H1 (cell line): ENCODE results near the gene SECTM1. TPM values are rescaled to one million over a fixed set of nuclear protein-coding genes. Genes with fewer than 3 reads are reported as not detected.
A peak's percentile ranks its signal among the peaks of the same experiment; 100 is the strongest.

Experiments used
- CTCF ChIA-PET: fragments of 300-600 bp; sonication (Branson Sonifier 250); formaldehyde crosslinking; loops from one replicate; lab custom pipeline; 2021; ENCODE audit not compliant: partially characterized antibody; lab: Charles Lee
- POLR2A ChIA-PET: fragments of 300-600 bp; sonication (Branson Sonifier 250); formaldehyde crosslinking; loops from one replicate; lab custom pipeline; 2021; ENCODE audit warnings: inconsistent platforms; ENCODE audit not compliant: partially characterized antibody; lab: Charles Lee
- DNase-seq, 2 experiments: peaks; one replicate each; pipeline versions ENCODE4 v3.0.0 to v3.0.0-alpha.2; 2010 to 2022; ENCODE audit warnings: low spot score in 2 of 2, low read depth in 1 of 2, mixed read lengths in 1 of 2
- FAIRE-seq: peaks from 2 replicates; lab custom pipeline; 2011; peaks lifted over from hg19 to GRCh38; lab: Jason Lieb, UNC
- H2AFZ ChIP-seq: 2 replicates; pipeline ENCODE4 v1.8.1; 2012; ENCODE audit warnings: low read length, inconsistent platforms
- H2AK5ac ChIP-seq: 2 replicates; pipeline ENCODE4 v1.6.1; 2013; ENCODE audit warnings: low read depth, low read length
- H2BK120ac ChIP-seq: replicated peaks from 2 replicates; pipeline ENCODE3; 2013; ENCODE audit warnings: low read depth, low read length, inconsistent platforms
- H2BK12ac ChIP-seq: 2 replicates; pipeline ENCODE4 v1.6.1; 2013; ENCODE audit warnings: low read depth, low read length
- H2BK15ac ChIP-seq: 2 replicates; pipeline ENCODE4 v1.6.1; 2013; ENCODE audit warnings: low read length
- H2BK20ac ChIP-seq: 2 replicates; pipeline ENCODE4 v1.6.1; 2013; ENCODE audit warnings: low read length
- H2BK5ac ChIP-seq: 2 replicates; pipeline ENCODE4 v1.6.1; 2013; ENCODE audit warnings: low read depth, low read length
- H3K14ac ChIP-seq: 2 replicates; pipeline ENCODE4 v1.6.1; 2013; ENCODE audit warnings: inconsistent platforms; ENCODE audit not compliant: insufficient read length
- H3K18ac ChIP-seq: 2 replicates; pipeline ENCODE4 v1.6.1; 2013; ENCODE audit warnings: low read length; ENCODE audit errors: extremely low read depth
- H3K23ac ChIP-seq: 2 replicates; pipeline ENCODE4 v1.6.1; 2013; ENCODE audit warnings: inconsistent platforms; ENCODE audit not compliant: insufficient read length
- H3K23me2 ChIP-seq: 2 replicates; pipeline ENCODE4 v1.6.1; 2013; ENCODE audit warnings: low read depth, low read length
- H3K27ac ChIP-seq: 2 replicates; pipeline ENCODE4 v1.6.1; 2011; ENCODE audit warnings: low read depth, low read length, inconsistent platforms
- H3K27me3 ChIP-seq, 4 experiments: replicated peaks in 1 of 4; 1 replicate in 1 of 4; 2 replicates in 3 of 4; pipeline versions ENCODE4 v1.6.1 to v1.8.1; 2011 to 2013; ENCODE audit warnings: low read length in 3 of 4, mild to moderate bottlenecking in 3 of 4, inconsistent platforms in 2 of 4, mixed read lengths in 2 of 4, moderate library complexity in 1 of 4; ENCODE audit not compliant: control insufficient read depth in 3 of 4, insufficient read depth in 3 of 4; ENCODE audit errors: extremely low read depth in 1 of 4
- H3K36me3 ChIP-seq, 4 experiments: 2 replicates each; pipeline versions ENCODE4 v1.6.1 to v1.8.1; 2011 to 2013; ENCODE audit warnings: mild to moderate bottlenecking in 4 of 4, low read length in 3 of 4, moderate library complexity in 2 of 4, control low read depth in 1 of 4, inconsistent platforms in 1 of 4; ENCODE audit not compliant: insufficient read depth in 4 of 4, control insufficient read depth in 2 of 4
- H3K4ac ChIP-seq: replicated peaks from 2 replicates; pipeline ENCODE3; 2013; ENCODE audit warnings: low read length, low read depth, mixed read lengths, inconsistent platforms; ENCODE audit not compliant: insufficient read length
- H3K4me1 ChIP-seq, 4 experiments: replicated peaks in 1 of 4; 1 replicate in 1 of 4; 2 replicates in 3 of 4; pipeline versions ENCODE4 v1.6.1 to v1.8.1; 2011 to 2013; ENCODE audit warnings: low read length in 3 of 4, inconsistent platforms in 2 of 4, mixed read lengths in 1 of 4; ENCODE audit not compliant: insufficient read depth in 4 of 4, control insufficient read depth in 3 of 4
- H3K4me2 ChIP-seq, 2 experiments: 2 replicates each; pipeline versions ENCODE4 v1.6.1 to v1.8.1; 2011 to 2013; ENCODE audit warnings: low read depth in 2 of 2, low read length in 2 of 2, control low read depth in 1 of 2, inconsistent platforms in 1 of 2, mild to moderate bottlenecking in 1 of 2; ENCODE audit not compliant: insufficient read depth in 1 of 2
- H3K4me3 ChIP-seq, 4 experiments: fragments of 200-600, 300-600 bp in 1 of 4; sonication (generic), shearing (Covaris generic), sonication (Bioruptor Twin) in 1 of 4; 2 replicates each; pipeline versions ENCODE4 v1.5.1 to v1.8.1; 2011 to 2016; ENCODE audit warnings: low read length in 4 of 4, low read depth in 3 of 4, control low read depth in 2 of 4, inconsistent platforms in 2 of 4, mild to moderate bottlenecking in 2 of 4, mixed read lengths in 1 of 4, moderate library complexity in 1 of 4; ENCODE audit not compliant: insufficient read depth in 2 of 4; ENCODE audit errors: extremely low read depth in 1 of 4
- H3K56ac ChIP-seq: replicated peaks from 2 replicates; pipeline ENCODE3; 2013; ENCODE audit warnings: low read depth, mild to moderate bottlenecking, mixed read lengths, low read length, inconsistent platforms; ENCODE audit not compliant: insufficient read length
- H3K79me1 ChIP-seq: 2 replicates; pipeline ENCODE4 v1.6.1; 2013; ENCODE audit warnings: low read depth, low read length, control low read depth
- H3K79me2 ChIP-seq, 2 experiments: 2 replicates each; pipeline versions ENCODE4 v1.6.1 to v1.8.1; 2012 to 2013; ENCODE audit warnings: low read length in 2 of 2, mild to moderate bottlenecking in 2 of 2, inconsistent platforms in 1 of 2; ENCODE audit not compliant: insufficient read depth in 2 of 2, control insufficient read depth in 1 of 2
- H3K9ac ChIP-seq, 4 experiments: replicated peaks in 1 of 4; 1 replicate in 1 of 4; 2 replicates in 3 of 4; pipeline versions ENCODE4 v1.6.1 to v1.8.1; 2011 to 2013; ENCODE audit warnings: low read depth in 3 of 4, low read length in 3 of 4, control low read depth in 2 of 4, mild to moderate bottlenecking in 2 of 4, moderate library complexity in 2 of 4, inconsistent platforms in 1 of 4; ENCODE audit errors: extremely low read depth in 1 of 4
- H3K9me3 ChIP-seq, 2 experiments: 2 replicates each; pipeline versions ENCODE4 v1.6.1 to v1.8.1; 2012 to 2013; ENCODE audit warnings: mild to moderate bottlenecking in 2 of 2, moderate library complexity in 2 of 2, control low read depth in 1 of 2, inconsistent platforms in 1 of 2, low read depth in 1 of 2, low read length in 1 of 2, mixed read lengths in 1 of 2; ENCODE audit not compliant: insufficient read depth in 2 of 2
- H4K20me1 ChIP-seq, 2 experiments: replicated peaks in 1 of 2; 2 replicates each; pipeline versions ENCODE3 to v1.8.1; 2011 to 2013; ENCODE audit warnings: inconsistent platforms in 2 of 2, low read length in 2 of 2, mild to moderate bottlenecking in 1 of 2; ENCODE audit not compliant: insufficient read depth in 2 of 2, control insufficient read depth in 1 of 2
- H4K5ac ChIP-seq: 2 replicates; pipeline ENCODE4 v1.6.1; 2013; ENCODE audit warnings: low read length, low read depth, mixed read lengths, inconsistent platforms; ENCODE audit not compliant: insufficient read length
- H4K8ac ChIP-seq: 2 replicates; pipeline ENCODE4 v1.8.0; 2013; ENCODE audit warnings: mild to moderate bottlenecking, moderate library complexity, low read length, inconsistent platforms; ENCODE audit not compliant: insufficient read depth; ENCODE audit errors: extremely low read depth
- H4K91ac ChIP-seq: replicated peaks from 2 replicates; pipeline ENCODE3; 2013; ENCODE audit warnings: low read length, mixed read lengths, inconsistent platforms; ENCODE audit not compliant: insufficient read length
- BACH1 ChIP-seq: IDR thresholded peaks from 2 replicates; pipeline ENCODE4 v1.6.1; 2012; ENCODE audit warnings: low read length, improper control_type of control experiment
- EZH2 ChIP-seq: fragments of 200-600 bp; sonication (generic); IDR thresholded peaks from 2 replicates; pipeline ENCODE4 v1.7.1; 2012; ENCODE audit warnings: low read depth, mild to moderate bottlenecking, moderate library complexity, low read length, inconsistent platforms; ENCODE audit not compliant: severe bottlenecking
- GABPA ChIP-seq: IDR thresholded peaks from 2 replicates; pipeline ENCODE4 v1.6.1; 2011; ENCODE audit warnings: mild to moderate bottlenecking, low read length, moderate library complexity, borderline replicate concordance; ENCODE audit not compliant: insufficient read depth
- KDM1A ChIP-seq: fragments of 200-600, 300-600 bp; sonication (generic); IDR thresholded peaks from 2 replicates; pipeline ENCODE4 v1.7.1; 2016; ENCODE audit warnings: mild to moderate bottlenecking, low read length, borderline replicate concordance
- MAFK ChIP-seq: IDR thresholded peaks from 2 replicates; pipeline ENCODE4 v1.6.1; 2012; ENCODE audit warnings: low read depth, mild to moderate bottlenecking, improper control_type of control experiment, low read length
- RNF2 ChIP-seq: fragments of 200-900, 300-1000 bp; sonication (generic); IDR thresholded peaks from 2 replicates; pipeline ENCODE4 v1.7.1; 2016; ENCODE audit warnings: borderline replicate concordance, low read depth, mild to moderate bottlenecking, antibody characterized with exemption, low read length; ENCODE audit not compliant: poor library complexity, severe bottlenecking; ENCODE audit errors: missing control alignments
- SUZ12 ChIP-seq: fragments of 200-600 bp; sonication (generic); IDR thresholded peaks from 2 replicates; pipeline ENCODE4 v1.6.1; 2012; ENCODE audit warnings: mild to moderate bottlenecking, inconsistent platforms, low read length, moderate library complexity, mixed read lengths
- WGBS, 2 experiments: shearing (Covaris generic) in 1 of 2; methylation state at CpG; one replicate each; pipeline versions ENCODE4 v1.1.6 to v1.1.7; 2013 to 2015; ENCODE audit warnings: low lambda C conversion rate in 2 of 2, mixed read lengths in 2 of 2, inconsistent platforms in 1 of 2, low coverage in 1 of 2, missing lambda C conversion rate in 1 of 2; ENCODE audit not compliant: insufficient replicate concordance in 2 of 2, insufficient coverage in 1 of 2, insufficient read length in 1 of 2; ENCODE audit errors: extremely low coverage in 1 of 2, missing lambda C conversion rate in 1 of 2; 5-methylcytosine and 5-hydroxymethylcytosine counted together
- polyA plus RNA-seq, 7 experiments: library from polyadenylated mRNA; depleted of rRNA in 3 of 7; stranded (reverse) in 5 of 7; unstranded in 2 of 7; fragments of >200 nt in 5 of 7; fragments of 200-250 nt in 2 of 7; gene quantifications; 1 replicate in 5 of 7; 2 replicates in 1 of 7; 4 replicates in 1 of 7; pipeline versions ENCODE4 v1.2.1 to v1.2.3, GENCODE V29; 2011 to 2013; ENCODE audit warnings: missing spikeins in 2 of 7, mixed read lengths in 2 of 7
- total RNA-seq: library from RNA; stranded (reverse); fragmentation: NEBNext Ultra II Directional; extraction: Animal tissue kit (Norgen Biotek cat#: 25700); gene quantifications from 2 replicates; pipeline ENCODE4 v1.2.1, GENCODE V29; 2021

SECTM1 gene
- total and polyA plus RNA-seq, 2 of the 8 experiments (the other 6 are each of a cell fraction or from before 2014, with no cell fraction given) = 0.20 to 0.65 TPM

DNA sequence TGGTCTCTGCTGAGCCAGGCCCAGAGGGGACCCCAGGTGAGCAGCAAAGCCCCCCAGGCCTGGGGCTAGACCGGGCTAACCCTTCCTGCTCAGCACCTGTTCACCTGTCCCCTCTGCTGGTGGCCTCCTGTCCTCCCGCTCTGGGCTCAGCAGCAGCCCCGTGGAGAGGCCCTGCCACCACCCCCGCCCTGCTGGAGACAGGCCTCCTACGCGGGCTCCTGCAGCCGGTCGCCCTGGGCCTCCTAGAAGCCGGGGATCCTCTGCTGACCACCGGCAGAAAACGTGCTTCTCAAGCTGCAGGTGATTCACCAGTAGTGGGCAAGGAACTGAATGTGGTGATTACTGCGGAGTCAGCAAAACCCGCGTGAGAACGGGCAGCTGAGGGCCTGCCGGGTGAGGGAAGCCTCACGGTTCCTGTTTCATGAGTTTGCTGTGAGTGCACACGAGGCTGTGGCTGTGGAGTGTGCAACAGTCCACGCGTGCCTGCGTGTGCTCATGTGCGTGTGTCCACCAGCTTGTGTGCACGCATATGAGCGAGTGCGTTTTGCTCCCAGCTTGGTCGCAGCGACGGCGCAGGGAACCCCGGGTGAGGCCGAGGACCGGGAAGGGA lies 792 bp downstream of the SECTM1 start:
- H3K4me2 ChIP-seq = peak overlapping the region; percentile 69 to 76
- 38% methylated on average over 32 of the region's 32 CpGs; no CpG with 5 or more reads in 1 of the 2 experiments for WGBS, 2 experiments
- H3K9ac ChIP-seq = no peak overlapping the region; a peak in 1 of 7 replicates
- POLR2A ChIA-PET = interaction anchor here (0.7 to 1.5 kb wide), 6 partner anchors 11 to 59 kb away, joined by 3 to 5 read pairs (median 3); no protein-coding TSS in a partner anchor
- H4K20me1 ChIP-seq = no peaks in the 10 kb centered on the region
- H2AFZ ChIP-seq = no peak overlapping the region
- H3K4me3 ChIP-seq = peak overlapping the region; percentile 7 to 58 (median 32); a peak in 6 of 8 replicates
- H3K79me2 ChIP-seq = no peaks in the 10 kb centered on the region
- TF ChIP-seq BACH1 (0 out of 2 replicates have a peak, but pooled peaks have one; percentile 18), GABPA (no peak), KDM1A (no peak), SUZ12 (peak; percentile 70; the same call in 1 of the 2 replicates), EZH2 (peak; percentile 69), RNF2 (no peak), MAFK (peak; percentile 94)
- peak overlapping the region; percentile 81 for H3K4ac ChIP-seq
- H3K27ac ChIP-seq = no peak overlapping the region
- peak overlapping the region; percentile 96; the same call in 1 of the 2 replicates for H3K18ac ChIP-seq
- peak overlapping the region; percentile 100; the same call in 1 of the 2 replicates for H2BK15ac ChIP-seq
- no peaks in the 10 kb centered on the region for H3K9me3 ChIP-seq
- no peak for DNase-seq
- H3K36me3 ChIP-seq = no peaks in the 10 kb centered on the region
- FAIRE-seq = no peak
- 0 out of 2 replicates have a peak overlapping the region, but pooled peaks have one; percentile 60 for H2BK5ac ChIP-seq
- H2BK120ac ChIP-seq = no peak overlapping the region
- H3K14ac ChIP-seq = no peak overlapping the region
- H3K4me1 ChIP-seq = peaks cover 0 to 25% (median 17%) of the 10 kb centered on the region in 4 experiments; a peak in 6 of 7 replicates
- no peak overlapping the region for H2AK5ac ChIP-seq
- no peak overlapping the region for H4K5ac ChIP-seq
- 0 out of 2 replicates have a peak overlapping the region, but pooled peaks have one; percentile 61 for H2BK20ac ChIP-seq
- H4K91ac ChIP-seq = peak overlapping the region; percentile 93
- H3K27me3 ChIP-seq = peaks cover 28 to 56% (median 53%) of the 10 kb centered on the region in 4 experiments
- H3K79me1 ChIP-seq = no peaks in the 10 kb centered on the region
- H3K23me2 ChIP-seq = peaks cover 8% of the 10 kb centered on the region
- no peak overlapping the region for H3K23ac ChIP-seq
- H4K8ac ChIP-seq = peak overlapping the region; percentile 45; the same call in 1 of the 2 replicates
- peak overlapping the region; percentile 95; the same call in 1 of the 2 replicates for H2BK12ac ChIP-seq
- H3K56ac ChIP-seq = no peak overlapping the region
- CTCF ChIA-PET = interaction anchor here (0.8 to 2.6 kb wide), 8 partner anchors 11 to 98 kb away, joined by 3 to 11 read pairs (median 4); partner anchors contain the start of gene CD7
